Central memory CD8-positive, alpha-beta T cell (primary cell): Measurements from ENCODE around the gene NUDT19.
"Not testable (repeated sequence)": the region's sequence is repeated elsewhere in the genome, so short reads cannot be mapped to it uniquely, and the experiment has no call there.

ENCODE experiments used
- ATAC-seq: fragments of 150-1000 bp; cut with Tn5 transposase; replicated peaks from 2 replicates; pipeline ENCODE4 v1.10.0; 2022; ENCODE audit warnings: mild to moderate bottlenecking, moderate FRiP score, moderate number of reproducible peaks; ENCODE audit not compliant: poor library complexity, severe bottlenecking; ENCODE audit errors: extremely low read depth
- DNase-seq, 2 donors: peaks; one replicate each; pipeline ENCODE4 v3.0.0; 2021; ENCODE audit warnings: low spot score in 2 of 2
- H3K27ac Mint-ChIP-seq: one replicate; pipeline ENCODE4 v1.8.0; 2022; ENCODE audit warnings: low read depth, mild to moderate bottlenecking, moderate library complexity, mixed read lengths
- H3K27me3 Mint-ChIP-seq: one replicate; pipeline ENCODE4 v1.8.0; 2022; ENCODE audit warnings: mixed read lengths
- H3K36me3 Mint-ChIP-seq: one replicate; pipeline ENCODE4 v1.8.0; 2022; ENCODE audit warnings: mild to moderate bottlenecking, moderate library complexity, mixed read lengths; ENCODE audit not compliant: insufficient read depth
- H3K4me1 Mint-ChIP-seq: one replicate; pipeline ENCODE4 v1.8.0; 2022; ENCODE audit warnings: mixed read lengths
- H3K4me3 Mint-ChIP-seq: one replicate; pipeline ENCODE4 v1.8.0; 2022; ENCODE audit warnings: mild to moderate bottlenecking, moderate library complexity, mixed read lengths
- H3K9me3 Mint-ChIP-seq: one replicate; pipeline ENCODE4 v1.8.0; 2022; ENCODE audit warnings: mixed read lengths

Gene NUDT19

DNA sequence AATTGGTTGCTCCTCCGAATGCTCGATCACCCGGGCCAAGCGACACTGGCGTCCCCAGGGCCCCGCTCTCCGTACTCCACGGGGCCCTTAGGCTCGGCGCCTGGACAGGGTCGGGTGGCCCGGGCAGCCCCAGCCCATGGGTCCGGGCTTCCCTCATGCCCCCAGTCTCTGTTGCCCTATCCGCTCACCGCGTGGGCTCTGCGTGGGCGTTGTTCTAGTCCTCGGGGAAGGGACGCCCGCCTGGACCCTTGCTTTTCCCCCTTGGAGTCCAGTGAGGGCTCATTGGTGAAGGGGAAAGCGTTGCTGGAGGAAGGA lies 29.3 kb downstream of the NUDT19 start:
- no peaks in the 10 kb centered on the region for H3K9me3 Mint-ChIP-seq
- H3K36me3 Mint-ChIP-seq: peaks cover 5% of the 10 kb centered on the region
- peaks cover 5% of the 10 kb centered on the region for H3K4me1 Mint-ChIP-seq
- no peak for DNase-seq
- H3K4me3 Mint-ChIP-seq: no peak overlapping the region
- H3K27me3 Mint-ChIP-seq: no peaks in the 10 kb centered on the region
- no peak for ATAC-seq
- H3K27ac Mint-ChIP-seq: no peak overlapping the region

DNA sequence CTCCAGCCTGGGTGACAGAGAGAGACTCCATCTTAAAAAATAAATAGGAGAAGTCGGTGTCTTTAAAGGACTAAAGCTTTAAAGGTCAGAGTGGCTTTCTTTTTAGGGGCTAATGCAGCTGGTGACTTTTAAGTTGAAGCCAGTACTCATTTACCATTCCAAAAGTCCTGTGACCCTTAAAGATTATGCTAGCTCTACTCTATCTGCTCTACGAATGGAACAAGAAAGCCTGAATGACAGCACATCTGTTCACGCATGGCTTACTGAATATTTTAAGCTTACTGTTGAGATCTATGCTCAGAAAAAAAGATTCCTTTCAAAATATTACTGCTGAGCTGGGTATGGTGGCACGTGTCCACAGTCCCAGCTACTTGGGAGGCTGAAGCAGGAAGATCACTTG lies 44.3 kb downstream of the NUDT19 start:
- no peak overlapping the region for H3K27ac Mint-ChIP-seq
- peaks cover 18% of the 10 kb centered on the region for H3K27me3 Mint-ChIP-seq

DNA sequence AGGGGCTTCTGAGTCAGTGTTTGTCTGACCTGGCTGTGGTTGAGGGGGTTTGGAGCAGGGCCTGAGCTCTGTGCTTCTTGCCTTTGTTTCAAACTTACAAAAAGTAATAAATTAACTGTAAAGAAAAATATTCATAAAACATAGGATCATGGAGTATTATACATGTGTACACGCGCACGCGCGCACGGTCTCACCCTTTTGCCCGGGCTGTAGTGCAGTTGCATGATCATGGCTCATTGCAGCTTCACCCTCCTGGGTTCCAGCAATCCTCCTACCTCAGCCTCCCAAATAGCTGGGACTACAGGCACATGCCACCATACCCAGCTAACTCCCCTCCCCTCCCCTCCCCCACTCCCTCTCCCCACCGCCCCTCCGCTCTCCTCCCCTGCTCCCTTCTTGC lies 51.4 kb downstream of the NUDT19 start:
- Mint-ChIP-seq H3K9me3 (no peaks in the 10 kb centered on the region), H3K27me3 (peaks cover 23% of the 10 kb centered on the region), H3K4me1 (no peaks in the 10 kb centered on the region), H3K27ac (no peak overlapping the region), H3K4me3 (no peak overlapping the region), H3K36me3 (peaks cover 2% of the 10 kb centered on the region)
- DNase-seq: no peak
- no peak for ATAC-seq

More for the DNA sequence above, 44.3 kb downstream of the NUDT19 start:
- DNase-seq (no peak), ATAC-seq (no peak)
- Mint-ChIP-seq H3K9me3 (no peaks in the 10 kb centered on the region), H3K4me1 (no peaks in the 10 kb centered on the region), H3K4me3 (no peak overlapping the region), H3K36me3 (peaks cover 1% of the 10 kb centered on the region)

DNA sequence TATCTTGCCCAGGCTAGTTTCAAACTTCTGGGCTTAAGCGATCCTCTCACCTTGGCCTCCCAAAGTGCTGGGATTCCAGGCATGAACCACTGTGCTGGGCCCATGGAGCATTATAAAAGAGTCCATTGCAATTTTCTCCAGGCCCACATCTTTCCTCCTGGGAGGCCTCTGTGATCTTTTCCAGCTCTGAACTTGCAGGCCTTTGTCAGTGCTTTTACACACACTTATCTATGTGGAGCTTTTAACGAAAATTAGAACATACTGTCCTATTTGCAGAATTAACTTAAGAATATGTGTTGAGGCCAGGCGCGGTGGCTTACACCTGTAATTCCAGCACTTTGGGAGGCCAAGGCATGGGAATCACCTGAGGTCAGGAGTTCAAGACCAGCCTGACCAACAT lies 51.8 kb downstream of the NUDT19 start:
- Mint-ChIP-seq H3K27ac (no peak overlapping the region), H3K9me3 (no peaks in the 10 kb centered on the region), H3K27me3 (peaks cover 23% of the 10 kb centered on the region), H3K4me1 (no peaks in the 10 kb centered on the region), H3K36me3 (peaks cover 2% of the 10 kb centered on the region), H3K4me3 (no peak overlapping the region)
- DNase-seq: no peak
- no peak for ATAC-seq

DNA sequence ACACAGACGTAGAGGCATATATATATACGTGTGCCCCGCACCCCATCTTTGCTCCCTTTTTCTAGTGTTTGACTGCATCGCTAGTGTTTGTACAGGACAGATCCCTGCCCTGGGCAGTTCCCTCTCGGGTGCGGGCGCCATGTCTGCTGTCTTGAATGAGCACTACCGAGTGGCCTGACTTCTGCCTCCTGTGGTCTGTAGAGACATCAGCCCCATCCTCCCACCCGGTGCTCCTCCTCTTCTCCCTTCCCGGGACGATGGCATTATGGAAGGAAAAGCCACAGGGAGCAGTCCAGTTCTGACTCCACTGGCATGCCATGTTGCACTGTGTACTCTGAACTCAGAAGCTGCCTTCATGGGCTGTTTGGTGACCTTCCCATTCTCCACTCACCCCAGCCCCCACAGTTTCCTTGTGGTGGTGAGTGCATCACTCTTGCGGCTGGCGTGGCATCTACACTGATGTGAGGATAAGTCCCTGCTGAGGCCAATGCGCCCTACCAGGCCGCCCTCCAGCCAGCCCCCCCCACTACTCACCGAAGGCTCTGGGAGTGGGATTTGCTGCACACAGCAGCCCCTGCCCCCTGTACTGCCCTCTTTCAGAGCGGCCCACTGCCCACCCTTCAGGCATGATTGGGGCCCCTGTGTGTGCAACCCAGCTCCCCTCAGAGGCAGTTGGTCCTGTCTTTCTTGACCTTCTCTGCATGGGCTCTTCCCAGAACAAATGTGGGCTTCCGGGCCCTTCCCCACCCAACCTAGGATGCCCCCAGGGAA lies 53.1 kb downstream of the NUDT19 start:
- Mint-ChIP-seq H3K36me3 (peaks cover 2% of the 10 kb centered on the region), H3K27ac (no peak overlapping the region), H3K9me3 (no peaks in the 10 kb centered on the region), H3K4me3 (no peak overlapping the region), H3K27me3 (peaks cover 12% of the 10 kb centered on the region), H3K4me1 (no peaks in the 10 kb centered on the region)
- DNase-seq (no peak), ATAC-seq (no peak)

DNA sequence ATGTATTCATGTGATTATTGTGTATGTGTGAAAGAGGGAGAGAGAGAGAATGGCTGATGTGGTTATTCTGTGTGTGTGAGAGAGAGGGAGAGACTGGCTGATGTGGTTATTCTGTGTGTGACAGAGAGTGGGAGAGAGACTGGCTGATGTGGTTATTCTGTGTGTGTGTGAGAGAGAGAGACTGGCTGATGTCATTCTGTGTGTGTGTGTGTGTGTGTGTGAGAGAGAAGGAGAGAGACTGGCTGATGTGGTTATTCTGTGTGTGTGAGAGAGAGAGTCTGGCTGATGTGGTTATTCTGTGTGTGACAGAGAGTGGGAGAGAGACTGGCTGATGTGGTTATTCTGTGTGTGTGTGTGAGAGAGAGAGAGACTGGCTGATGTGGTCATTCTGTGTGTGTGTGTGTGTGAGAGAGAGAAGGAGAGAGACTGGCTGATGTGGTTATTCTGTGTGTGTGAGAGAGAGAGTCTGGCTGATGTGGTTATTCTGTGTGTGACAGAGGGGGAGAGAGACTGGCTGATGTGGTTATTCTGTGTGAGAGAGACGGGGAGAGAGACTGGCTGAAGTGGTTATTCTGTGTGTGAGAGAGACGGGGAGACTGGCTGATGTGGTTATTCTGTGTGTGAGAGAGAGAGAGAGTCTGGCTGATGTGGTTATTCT lies 54.1 kb downstream of the NUDT19 start:
- DNase-seq (peak in 1 of 2 donors; percentile 63), ATAC-seq (peak; percentile 37)
- not testable (repeated sequence) for H3K27ac Mint-ChIP-seq, H3K36me3 Mint-ChIP-seq, H3K9me3 Mint-ChIP-seq, H3K4me1 Mint-ChIP-seq, H3K27me3 Mint-ChIP-seq, H3K4me3 Mint-ChIP-seq

DNA sequence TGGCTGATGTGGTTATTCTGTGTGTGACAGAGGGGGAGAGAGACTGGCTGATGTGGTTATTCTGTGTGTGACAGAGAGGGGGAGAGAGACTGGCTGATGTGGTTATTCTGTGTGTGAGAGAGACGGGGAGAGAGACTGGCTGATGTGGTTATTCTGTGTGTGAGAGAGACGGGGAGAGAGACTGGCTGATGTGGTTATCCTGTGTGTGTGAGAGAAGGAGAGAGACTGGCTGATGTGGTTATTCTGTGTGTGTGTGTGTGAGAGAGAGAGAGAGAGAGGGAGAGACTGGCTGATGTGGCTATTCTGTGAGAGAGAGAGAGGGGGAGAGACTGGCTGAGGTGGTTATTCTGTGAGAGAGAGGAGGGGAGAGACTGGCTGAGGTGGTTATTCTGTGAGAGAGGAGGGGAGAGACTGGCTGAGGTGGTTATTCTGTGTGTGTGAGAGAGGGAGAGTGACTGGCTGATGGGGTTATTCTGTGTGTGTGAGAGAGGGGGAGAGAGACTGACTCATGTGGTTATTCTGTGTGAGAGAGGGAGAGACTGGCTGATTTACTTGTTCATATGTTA lies 55.1 kb downstream of the NUDT19 start:
- ATAC-seq (peak; percentile 77), DNase-seq (peak in 1 of 2 donors; percentile 75)
- not testable (repeated sequence) for H3K27ac Mint-ChIP-seq, H3K4me1 Mint-ChIP-seq, H3K27me3 Mint-ChIP-seq, H3K4me3 Mint-ChIP-seq, H3K9me3 Mint-ChIP-seq, H3K36me3 Mint-ChIP-seq

DNA sequence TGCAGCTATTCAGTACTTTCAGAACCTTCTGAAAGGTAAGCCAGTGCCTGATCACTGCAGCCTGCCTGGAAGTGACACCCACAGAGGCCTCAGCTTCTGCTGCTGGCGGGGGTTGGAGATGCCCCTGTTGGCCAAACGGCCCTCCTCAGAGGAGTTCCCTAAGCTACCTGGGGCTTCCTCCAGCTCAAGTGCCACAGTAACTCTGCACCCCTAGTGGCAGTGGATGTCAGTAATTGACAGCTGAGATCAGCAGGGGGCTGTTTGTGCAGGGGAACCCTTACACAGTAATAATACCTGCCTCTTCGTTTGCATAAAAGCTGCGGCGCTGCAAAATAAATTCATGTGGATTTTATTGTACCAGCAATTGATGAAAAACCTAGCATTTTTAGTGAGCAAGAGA lies 56.9 kb downstream of the NUDT19 start:
- no peak for DNase-seq
- no peaks in the 10 kb centered on the region for H3K9me3 Mint-ChIP-seq
- H3K27ac Mint-ChIP-seq: no peak overlapping the region
- H3K4me1 Mint-ChIP-seq: no peaks in the 10 kb centered on the region
- peaks cover 2% of the 10 kb centered on the region for H3K36me3 Mint-ChIP-seq
- ATAC-seq: no peak
- H3K27me3 Mint-ChIP-seq: no peaks in the 10 kb centered on the region
- H3K4me3 Mint-ChIP-seq: no peak overlapping the region

DNA sequence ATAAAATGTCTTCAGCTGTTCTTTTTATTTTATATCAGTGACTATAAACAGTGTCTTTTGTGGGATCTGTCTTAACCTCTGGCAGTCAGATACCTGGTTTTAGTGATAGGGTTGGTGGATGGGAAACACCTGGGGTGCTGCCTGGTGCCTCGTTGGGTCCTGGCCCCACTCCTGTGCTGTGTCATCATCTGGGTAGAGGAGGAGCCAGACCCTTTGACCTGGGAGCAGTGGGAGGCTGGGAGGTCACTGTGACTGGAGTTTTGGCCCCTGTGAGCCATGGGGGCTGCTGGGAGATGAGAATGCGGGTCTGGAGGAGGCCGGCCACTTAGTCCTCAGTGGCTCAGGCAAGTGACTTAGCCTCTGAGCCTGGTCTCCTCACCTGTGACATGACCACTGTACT lies 57.3 kb downstream of the NUDT19 start:
- peaks cover 2% of the 10 kb centered on the region for H3K36me3 Mint-ChIP-seq
- H3K9me3 Mint-ChIP-seq: no peaks in the 10 kb centered on the region
- H3K4me3 Mint-ChIP-seq: no peak overlapping the region
- H3K27ac Mint-ChIP-seq: no peak overlapping the region
- no peaks in the 10 kb centered on the region for H3K4me1 Mint-ChIP-seq
- ATAC-seq: no peak
- no peak for DNase-seq
- no peaks in the 10 kb centered on the region for H3K27me3 Mint-ChIP-seq

DNA sequence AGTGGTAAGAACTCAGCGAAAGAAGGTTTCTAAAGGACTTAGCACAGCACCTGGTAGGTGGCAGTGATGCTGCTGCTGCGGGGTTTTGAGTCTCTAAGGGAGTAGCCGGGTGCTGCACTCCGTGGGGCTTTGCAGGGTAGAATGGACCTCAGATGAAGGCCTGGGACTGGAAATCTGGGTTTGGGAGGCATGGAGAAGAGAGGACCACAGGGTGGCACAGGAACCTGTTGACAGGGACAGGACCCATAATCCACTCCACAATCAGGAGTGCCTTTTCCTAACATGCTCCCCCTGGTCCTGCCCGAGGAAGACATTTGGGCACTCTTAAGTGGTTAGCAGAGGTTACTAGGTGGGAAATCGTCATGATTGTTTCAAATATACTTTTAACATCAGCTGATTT lies 57.7 kb downstream of the NUDT19 start:
- DNase-seq (no peak), ATAC-seq (no peak)
- Mint-ChIP-seq H3K4me1 (no peaks in the 10 kb centered on the region), H3K36me3 (no peaks in the 10 kb centered on the region), H3K9me3 (no peaks in the 10 kb centered on the region), H3K27ac (no peak overlapping the region), H3K4me3 (no peak overlapping the region), H3K27me3 (no peaks in the 10 kb centered on the region)

DNA sequence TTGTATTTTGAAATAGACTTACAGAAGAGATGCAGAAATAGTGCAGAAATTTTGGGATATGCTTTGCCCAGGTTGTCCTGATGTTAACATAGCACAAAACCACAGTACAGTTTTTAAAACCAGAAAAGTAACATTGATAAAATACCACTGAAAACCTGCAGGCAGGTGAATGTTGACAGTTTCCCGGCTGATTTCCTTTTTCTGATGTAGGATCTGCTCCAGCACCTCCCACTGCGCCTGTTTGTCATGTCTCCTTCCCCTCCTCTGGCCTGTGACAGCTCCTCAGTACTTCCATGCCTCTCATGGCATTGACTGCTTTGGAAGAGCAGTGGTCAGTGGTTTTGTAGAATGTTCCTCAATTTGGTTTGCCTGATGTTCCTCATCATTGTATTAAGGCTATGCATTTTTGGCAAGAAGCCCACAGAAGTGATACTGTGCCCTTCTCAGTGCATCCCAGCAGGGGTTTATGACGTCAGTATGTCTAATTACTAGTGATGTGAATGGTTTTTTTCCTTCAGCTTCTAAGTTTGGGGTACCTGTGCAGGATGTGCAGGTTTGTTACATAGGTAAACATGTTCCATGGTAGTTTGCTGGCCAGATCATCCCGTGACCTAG lies 58.9 kb downstream of the NUDT19 start:
- H3K36me3 Mint-ChIP-seq: no peaks in the 10 kb centered on the region
- no peak overlapping the region for H3K4me3 Mint-ChIP-seq
- no peak overlapping the region for H3K27ac Mint-ChIP-seq
- ATAC-seq: no peak
- no peaks in the 10 kb centered on the region for H3K4me1 Mint-ChIP-seq
- DNase-seq: no peak
- no peaks in the 10 kb centered on the region for H3K9me3 Mint-ChIP-seq
- peaks cover 7% of the 10 kb centered on the region for H3K27me3 Mint-ChIP-seq

DNA sequence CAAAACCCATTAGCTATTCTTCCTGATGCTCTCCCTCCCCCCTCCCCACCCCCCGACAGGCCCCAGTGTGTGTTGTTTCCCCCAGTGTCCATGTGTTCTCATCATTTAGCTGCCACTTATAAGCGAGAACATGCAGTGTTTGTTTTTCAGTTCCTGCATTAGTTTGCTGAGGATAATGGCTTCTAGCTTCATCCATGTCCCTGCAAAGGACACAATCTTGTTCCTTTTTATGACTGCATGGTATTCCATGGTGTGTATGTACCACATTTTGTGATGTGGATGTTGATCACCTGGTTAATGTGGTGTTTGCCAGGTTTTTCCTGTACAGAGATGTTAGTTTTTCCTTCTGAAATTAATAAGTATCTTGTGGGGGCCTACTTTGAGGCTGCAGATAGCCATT lies 59.4 kb downstream of the NUDT19 start:
- Mint-ChIP-seq H3K27me3 (peaks cover 9% of the 10 kb centered on the region), H3K4me1 (no peaks in the 10 kb centered on the region)

DNA sequence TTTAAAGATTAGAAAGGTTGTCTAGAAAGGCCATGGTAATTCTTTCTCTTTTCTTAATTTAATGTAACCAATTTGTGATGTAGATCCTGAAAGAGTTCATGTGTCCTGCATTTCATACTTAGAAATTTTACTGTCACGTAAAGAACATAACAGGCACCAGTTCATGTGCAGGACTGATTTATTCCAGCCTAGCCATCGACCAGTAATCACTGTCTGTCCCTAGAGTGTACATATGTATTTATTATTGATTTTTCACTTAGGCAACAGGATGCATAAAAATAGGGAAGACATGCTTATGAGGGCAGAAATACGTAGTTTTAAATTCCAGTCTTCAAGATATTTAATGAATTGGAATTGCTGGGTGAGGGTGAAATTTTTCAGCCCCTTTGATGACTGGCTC lies 65.6 kb downstream of the NUDT19 start:
- ATAC-seq (no peak), DNase-seq (no peak)
- Mint-ChIP-seq H3K27me3 (peaks cover 30% of the 10 kb centered on the region), H3K27ac (no peak overlapping the region), H3K9me3 (no peaks in the 10 kb centered on the region), H3K36me3 (no peaks in the 10 kb centered on the region), H3K4me1 (no peaks in the 10 kb centered on the region), H3K4me3 (no peak overlapping the region)

More for the DNA sequence above, 59.4 kb downstream of the NUDT19 start:
- ATAC-seq: no peak
- Mint-ChIP-seq H3K27ac (no peak overlapping the region), H3K36me3 (no peaks in the 10 kb centered on the region), H3K4me3 (no peak overlapping the region), H3K9me3 (no peaks in the 10 kb centered on the region)
- no peak for DNase-seq
